ENCODE measurements around the gene SHCBP1. TPM values are rescaled to one million over a fixed set of nuclear protein-coding genes. Genes with fewer than 3 reads are reported as not detected.
"Not testable (repeated sequence)": the region's sequence is repeated elsewhere in the genome, so short reads cannot be mapped to it uniquely, and the experiment has no call there.

Gene SHCBP1
- total RNA-seq, 4 donors from 2014 or later, result 0.13 to 1.3 TPM; not detected in 2

- Histone ChIP-seq H3K9me3 (no peaks in the 10 kb centered on the region), H3K27ac (no peak overlapping the region), H3K36me3 (no peaks in the 10 kb centered on the region), H3K4me3 (no peak overlapping the region), H3K4me1 (no peaks in the 10 kb centered on the region), H3K27me3 (no peaks in the 10 kb centered on the region)
- TF ChIP-seq CTCF (IDR thresholded peaks at IDR 0.05 in 4 of 5, conservative IDR thresholded peaks at IDR 0.05 in 1 of 5) (no peak), POLR2A (IDR thresholded peaks at IDR 0.05) (no peak)
- in situ Hi-C loops (cut with MboI; ENCODE audit: low sequenced_read_pairs in 4 of 4) (no loop called here), intact Hi-C loops (cut with DNase I; ENCODE audit: low total_unique reads) (no loop called here)
- ATAC-seq (no peak), DNase-seq (no peak)
Observed at GRCh38 chr16:46632778-46633733, 11.9 kb upstream of the SHCBP1 start.

GRCh38 chr16:46629331-46630219 lies 8.4 kb upstream of the SHCBP1 start:
- Histone ChIP-seq H3K36me3 (no peaks in the 10 kb centered on the region), H3K27me3 (no peaks in the 10 kb centered on the region), H3K4me1 (no peaks in the 10 kb centered on the region), H3K9me3 (no peaks in the 10 kb centered on the region), H3K27ac (no peak overlapping the region), H3K4me3 (no peak overlapping the region)
- ATAC-seq (peak in 1 of 2 donors; percentile 26), DNase-seq (no peak)
- intact Hi-C loops (cut with DNase I; ENCODE audit: low total_unique reads) (no loop called here), in situ Hi-C loops (cut with MboI; ENCODE audit: low sequenced_read_pairs in 4 of 4) (no loop called here)
- TF ChIP-seq CTCF (IDR thresholded peaks at IDR 0.05 in 4 of 5, conservative IDR thresholded peaks at IDR 0.05 in 1 of 5) (no peak), POLR2A (IDR thresholded peaks at IDR 0.05) (no peak)

- intact Hi-C loops (cut with DNase I; ENCODE audit: low total_unique reads) (no loop called here), in situ Hi-C loops (cut with MboI; ENCODE audit: low sequenced_read_pairs in 4 of 4) (no loop called here)
- TF ChIP-seq POLR2A (IDR thresholded peaks at IDR 0.05) (no peak), CTCF (IDR thresholded peaks at IDR 0.05 in 4 of 5, conservative IDR thresholded peaks at IDR 0.05 in 1 of 5) (no peak)
- H3K36me3 ChIP-seq, result no peaks in the 10 kb centered on the region
- no peak overlapping the region for H3K27ac ChIP-seq
- ATAC-seq (no peak), DNase-seq (no peak)
- H3K9me3 ChIP-seq, result no peaks in the 10 kb centered on the region
- H3K27me3 ChIP-seq, result no peaks in the 10 kb centered on the region
- H3K4me1 ChIP-seq, result no peaks in the 10 kb centered on the region
- no peak overlapping the region for H3K4me3 ChIP-seq
Observed at GRCh38 chr16:46627746-46628145, 6.6 kb upstream of the SHCBP1 start.

- H3K27me3 ChIP-seq; H3K36me3 ChIP-seq; H3K27ac ChIP-seq; DNase-seq; H3K4me3 ChIP-seq; ATAC-seq; H3K4me1 ChIP-seq; H3K9me3 ChIP-seq; in situ Hi-C loops (cut with MboI; ENCODE audit: low sequenced_read_pairs in 4 of 4); intact Hi-C loops (cut with DNase I; ENCODE audit: low total_unique reads): not testable (repeated sequence)
Observed at GRCh38 chr16:46626681-46627080, 5.5 kb upstream of the SHCBP1 start.

- H3K27me3 ChIP-seq; in situ Hi-C loops (cut with MboI; ENCODE audit: low sequenced_read_pairs in 4 of 4); H3K36me3 ChIP-seq; intact Hi-C loops (cut with DNase I; ENCODE audit: low total_unique reads); H3K27ac ChIP-seq; H3K4me3 ChIP-seq; DNase-seq; ATAC-seq; H3K9me3 ChIP-seq: not testable (repeated sequence)
- peaks cover 0 to 12% of the 10 kb centered on the region in 2 donors for H3K4me1 ChIP-seq
Observed at GRCh38 chr16:46624862-46625261, 3.7 kb upstream of the SHCBP1 start.

GRCh38 chr16:46623707-46624106 lies 2.5 kb upstream of the SHCBP1 start:
- peaks cover 0 to 12% of the 10 kb centered on the region in 2 donors for H3K4me1 ChIP-seq
- in situ Hi-C loops (cut with MboI; ENCODE audit: low sequenced_read_pairs in 4 of 4); H3K27me3 ChIP-seq; H3K36me3 ChIP-seq; H3K9me3 ChIP-seq; intact Hi-C loops (cut with DNase I; ENCODE audit: low total_unique reads); H3K4me3 ChIP-seq; DNase-seq; H3K27ac ChIP-seq: not testable (repeated sequence)
- peak in 1 of 2 donors; percentile 9 for ATAC-seq

GRCh38 chr16:46623246-46623645 lies 2.1 kb upstream of the SHCBP1 start:
- H3K27ac ChIP-seq; H3K36me3 ChIP-seq; H3K4me3 ChIP-seq; intact Hi-C loops (cut with DNase I; ENCODE audit: low total_unique reads); in situ Hi-C loops (cut with MboI; ENCODE audit: low sequenced_read_pairs in 4 of 4); H3K9me3 ChIP-seq; DNase-seq; H3K27me3 ChIP-seq: not testable (repeated sequence)
- peaks cover 0 to 12% of the 10 kb centered on the region in 2 donors for H3K4me1 ChIP-seq
- peak in 1 of 2 donors; percentile 16 for ATAC-seq
